ENCODE data around the gene MSH2. TPM values are rescaled to one million over a fixed set of nuclear protein-coding genes. Genes with fewer than 3 reads are reported as not detected.

MSH2 gene
- total RNA-seq, 1 experiment from 2014 or later = 8.7 TPM

- CTCF ChIA-PET = interaction anchor here (0.6 kb wide), 2 partner anchors 32 to 940 kb away, joined by 3 read pairs; no protein-coding TSS in a partner anchor
- peaks cover 8% of the 10 kb centered on the region for H3K4me1 Mint-ChIP-seq (ENCODE audit: insufficient read depth, unreplicated experiment)
- no TSS peak for BruUV-seq (replicated peaks)
- H3K27me3 Mint-ChIP-seq (ENCODE audit: insufficient read depth, unreplicated experiment) = peaks cover 8% of the 10 kb centered on the region
- POLR2A ChIA-PET = no interaction called here
- H3K36me3 Mint-ChIP-seq (ENCODE audit: insufficient read depth, unreplicated experiment) = no peaks in the 10 kb centered on the region
- TF ChIP-seq CTCF (IDR thresholded peaks at IDR 0.05; ENCODE audit: unreplicated experiment) = no peak
- no peak overlapping the region for H3K27ac Mint-ChIP-seq (ENCODE audit: low read depth, unreplicated experiment)
- DNase-seq (ENCODE audit: unreplicated experiment) = no peak
- intact Hi-C loops (cut with micrococcal nuclease) = no loop called here
- H3K4me3 Mint-ChIP-seq (ENCODE audit: unreplicated experiment) = no peak overlapping the region
- no peaks in the 10 kb centered on the region for H3K9me3 Mint-ChIP-seq (ENCODE audit: unreplicated experiment)
Measured at GRCh38 chr2:47530105-47530760, 127.3 kb downstream of the MSH2 start.

- Mint-ChIP-seq H3K4me3 (ENCODE audit: unreplicated experiment) (no peak overlapping the region), H3K27ac (ENCODE audit: low read depth, unreplicated experiment) (no peak overlapping the region), H3K9me3 (ENCODE audit: unreplicated experiment) (no peaks in the 10 kb centered on the region), H3K27me3 (ENCODE audit: insufficient read depth, unreplicated experiment) (no peaks in the 10 kb centered on the region), H3K4me1 (ENCODE audit: insufficient read depth, unreplicated experiment) (peaks cover 8% of the 10 kb centered on the region), H3K36me3 (ENCODE audit: insufficient read depth, unreplicated experiment) (no peaks in the 10 kb centered on the region)
- intact Hi-C loops (cut with micrococcal nuclease) = no loop called here
- BruUV-seq (replicated peaks) = no TSS peak
- ChIA-PET POLR2A (no interaction called here), CTCF (interaction anchor here (0.6 kb wide), 1 partner anchor 1558 kb away, joined by 3 read pairs; no protein-coding TSS in a partner anchor)
- no peak for DNase-seq (ENCODE audit: unreplicated experiment)
- TF ChIP-seq CTCF (IDR thresholded peaks at IDR 0.05; ENCODE audit: unreplicated experiment) = no peak
Measured at GRCh38 chr2:47531378-47532042, 128.6 kb downstream of the MSH2 start.

Small RNA genes within 50 kb of the gene (microRNA-seq; reads per million reads assigned to microRNA genes)
- not detected for gene MIR559

Other genes starting within 250 kb of the MSH2 start
- 0.83 TPM in 1 of 2 replicates, not detected in the other for gene STPG4, start 247.8 kb upstream of the MSH2 start, total RNA-seq (2022)
- 486 and 604 TPM in 2 replicates for gene CALM2, start 226.6 kb upstream of the MSH2 start, total RNA-seq (2022)
- gene EPCAM, start 33.8 kb upstream of the MSH2 start, total RNA-seq (2022) = 4.3 and 8.0 TPM in 2 replicates
- gene KCNK12, start 167.8 kb downstream of the MSH2 start, total RNA-seq (2022) = not detected in 2 replicates

All from MCF 10A (cell line).